GM10266 (cell line): Measurements from ENCODE around the gene CFAP206.
"Not testable (repeated sequence)": the region's sequence is repeated elsewhere in the genome, so short reads cannot be mapped to it uniquely, and the experiment has no call there.

Experiments used
- DNase-seq: peaks from one replicate; pipeline ENCODE4 v3.0.0; 2012; ENCODE audit errors: extremely low spot score
- TF ChIP-seq, protein P1 (sequence below): IDR thresholded peaks from 2 replicates; pipeline ENCODE4 v1.5.1; 2012; ENCODE audit warnings: mild to moderate bottlenecking, low read depth; ENCODE audit not compliant: control insufficient read depth, insufficient read depth; ENCODE audit errors: missing control alignments

Gene CFAP206

GRCh38 chr6:87484491-87484890 lies 76.7 kb downstream of the CFAP206 start:
- TF ChIP-seq, protein P1, sequence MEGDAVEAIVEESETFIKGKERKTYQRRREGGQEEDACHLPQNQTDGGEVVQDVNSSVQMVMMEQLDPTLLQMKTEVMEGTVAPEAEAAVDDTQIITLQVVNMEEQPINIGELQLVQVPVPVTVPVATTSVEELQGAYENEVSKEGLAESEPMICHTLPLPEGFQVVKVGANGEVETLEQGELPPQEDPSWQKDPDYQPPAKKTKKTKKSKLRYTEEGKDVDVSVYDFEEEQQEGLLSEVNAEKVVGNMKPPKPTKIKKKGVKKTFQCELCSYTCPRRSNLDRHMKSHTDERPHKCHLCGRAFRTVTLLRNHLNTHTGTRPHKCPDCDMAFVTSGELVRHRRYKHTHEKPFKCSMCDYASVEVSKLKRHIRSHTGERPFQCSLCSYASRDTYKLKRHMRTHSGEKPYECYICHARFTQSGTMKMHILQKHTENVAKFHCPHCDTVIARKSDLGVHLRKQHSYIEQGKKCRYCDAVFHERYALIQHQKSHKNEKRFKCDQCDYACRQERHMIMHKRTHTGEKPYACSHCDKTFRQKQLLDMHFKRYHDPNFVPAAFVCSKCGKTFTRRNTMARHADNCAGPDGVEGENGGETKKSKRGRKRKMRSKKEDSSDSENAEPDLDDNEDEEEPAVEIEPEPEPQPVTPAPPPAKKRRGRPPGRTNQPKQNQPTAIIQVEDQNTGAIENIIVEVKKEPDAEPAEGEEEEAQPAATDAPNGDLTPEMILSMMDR = no peak
- DNase-seq = no peak

- DNase-seq = no peak
- TF ChIP-seq, protein P1 = no peak
These were observed 79.8 kb downstream of the CFAP206 start for GRCh38 chr6:87487555-87487954.

- DNase-seq = not testable (repeated sequence)
These were observed 81.6 kb downstream of the CFAP206 start for GRCh38 chr6:87489326-87489725.

DNA sequence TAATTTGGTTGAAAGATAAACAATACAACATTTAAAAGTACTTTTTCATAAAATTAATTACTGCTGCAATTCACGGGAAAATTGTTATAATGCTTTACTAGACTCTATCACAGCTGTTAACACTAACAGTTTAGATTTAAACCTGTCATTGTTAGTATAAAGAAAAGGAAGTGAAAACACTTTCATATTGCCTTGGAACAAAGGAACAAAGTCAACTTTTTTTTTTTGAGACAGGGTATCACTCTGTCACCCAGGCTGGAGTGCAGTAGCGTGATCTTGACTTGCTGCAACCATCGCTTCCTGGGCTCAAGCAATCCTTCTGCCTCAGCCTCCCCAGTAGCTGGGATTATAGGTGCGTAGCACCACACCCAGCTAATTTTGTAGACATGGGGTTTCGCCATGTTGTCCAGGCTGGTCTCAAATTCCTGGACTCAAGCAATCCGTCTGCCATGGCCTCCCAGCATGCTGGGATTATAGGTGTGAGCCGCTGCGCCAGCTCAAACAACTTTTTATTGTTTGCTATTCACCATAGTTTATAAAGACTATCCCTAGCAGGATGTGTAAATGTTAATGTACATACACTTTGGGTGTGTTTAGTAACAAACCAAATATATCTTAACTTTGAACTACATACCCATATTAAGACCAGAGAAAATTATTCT lies 87.1 kb downstream of the CFAP206 start:
- DNase-seq = peak; percentile 22
- TF ChIP-seq, protein P1 = no peak

GRCh38 chr6:87498048-87498447 lies 90.3 kb downstream of the CFAP206 start:
- DNase-seq = no peak
- TF ChIP-seq, protein P1 = no peak

DNA sequence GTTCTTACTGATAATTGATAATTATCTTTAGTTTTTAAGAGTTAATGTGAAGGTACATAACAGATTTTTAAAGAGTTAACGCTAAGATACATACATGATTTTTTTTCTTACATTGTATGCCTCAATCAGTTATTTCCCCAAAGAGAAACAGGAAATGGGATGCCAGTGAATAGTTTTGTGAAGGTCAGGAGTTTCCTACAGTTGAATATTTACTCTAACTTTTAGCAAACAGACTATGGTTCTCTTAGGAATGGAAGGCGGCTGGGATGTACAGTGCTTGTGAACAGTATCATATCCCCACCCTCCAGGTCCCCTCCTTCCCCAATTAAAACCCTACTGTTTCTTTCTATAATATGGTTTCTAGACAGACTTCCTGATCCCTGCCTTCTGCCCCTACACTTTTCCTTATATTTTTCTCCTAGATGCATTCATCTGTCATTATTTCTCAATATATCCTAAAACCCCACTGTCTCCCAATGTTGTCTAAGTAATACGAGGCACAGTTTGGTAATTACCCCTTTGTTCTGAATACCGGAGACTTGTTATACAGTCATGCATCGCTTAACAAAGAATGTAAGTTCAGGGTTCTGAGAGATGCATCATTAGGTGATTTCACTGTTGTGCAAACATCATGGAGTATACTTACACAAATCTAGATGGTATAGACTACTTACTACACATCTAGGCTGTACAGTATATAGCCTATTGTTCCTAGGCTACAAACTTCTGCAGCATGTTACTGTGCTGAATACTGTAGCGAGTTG lies 94.2 kb downstream of the CFAP206 start:
- TF ChIP-seq, protein P1 = no peak
- DNase-seq = no peak

- TF ChIP-seq, protein P1 = no peak
- no peak for DNase-seq
These were observed 96.7 kb downstream of the CFAP206 start for GRCh38 chr6:87504441-87504840.
